Loucy (cell line): ENCODE results near the gene NOD1.

Experiments used
- H2AFZ ChIP-seq: fragments of 200-600 bp; sonication (generic); 2 replicates; pipeline ENCODE4 v1.6.0; 2016; ENCODE audit warnings: antibody characterized with exemption, mild to moderate bottlenecking, low read length, moderate library complexity
- H3F3A ChIP-seq: fragments of 200-600 bp; 2 replicates; pipeline ENCODE4 v1.6.0; 2016; ENCODE audit warnings: antibody characterized with exemption, low read depth, mild to moderate bottlenecking
- H3K27me3 ChIP-seq: fragments of 200-600 bp; sonication (generic); 2 replicates; pipeline ENCODE4 v1.6.1; 2014; ENCODE audit warnings: low read length, mild to moderate bottlenecking; ENCODE audit not compliant: insufficient read depth, poor library complexity, severe bottlenecking
- H3K36me3 ChIP-seq: fragments of 200-600 bp; sonication (generic); 2 replicates; pipeline ENCODE4 v1.6.1; 2016; ENCODE audit warnings: low read length; ENCODE audit not compliant: insufficient read depth
- H3K4me1 ChIP-seq: fragments of 200-600 bp; sonication (generic); 2 replicates; pipeline ENCODE4 v1.5.1; 2014; ENCODE audit warnings: low read length, mild to moderate bottlenecking; ENCODE audit not compliant: insufficient read depth, poor library complexity, severe bottlenecking
- H3K4me2 ChIP-seq: fragments of 200-600 bp; sonication (generic); 2 replicates; pipeline ENCODE4 v1.6.0; 2014; ENCODE audit warnings: antibody characterized with exemption, low read length, low read depth, mild to moderate bottlenecking; ENCODE audit not compliant: poor library complexity, severe bottlenecking
- H3K4me3 ChIP-seq: fragments of 200-600 bp; sonication (generic); 2 replicates; pipeline ENCODE4 v1.5.1; 2014; ENCODE audit warnings: low read length, mild to moderate bottlenecking, mixed read lengths; ENCODE audit not compliant: poor library complexity, severe bottlenecking
- H3K79me2 ChIP-seq: fragments of 200-600 bp; sonication (generic); 2 replicates; pipeline ENCODE4 v1.6.1; 2014; ENCODE audit warnings: low read length; ENCODE audit not compliant: insufficient read depth
- H3K9ac ChIP-seq: fragments of 200-600 bp; sonication (generic); 2 replicates; pipeline ENCODE4 v1.6.0; 2014; ENCODE audit warnings: mild to moderate bottlenecking, low read depth, low read length, moderate library complexity; ENCODE audit not compliant: poor library complexity, severe bottlenecking
- H3K9me2 ChIP-seq: fragments of 200-600 bp; sonication (generic); replicated peaks from 2 replicates; pipeline ENCODE4 v1.6.1; 2016; ENCODE audit warnings: low read depth, low read length, mixed read lengths
- H3K9me3 ChIP-seq: fragments of 200-600 bp; sonication (generic); 2 replicates; pipeline ENCODE4 v1.6.1; 2014; ENCODE audit warnings: mild to moderate bottlenecking, antibody characterized with exemption, low read length, low read depth; ENCODE audit not compliant: insufficient read depth
- H4K20me1 ChIP-seq: fragments of 200-600 bp; sonication (generic); 2 replicates; pipeline ENCODE4 v1.6.0; 2014; ENCODE audit warnings: antibody characterized with exemption, low read length, mild to moderate bottlenecking; ENCODE audit not compliant: insufficient read depth, poor library complexity, severe bottlenecking
- EZH2phosphoT487 ChIP-seq: fragments of 200-600 bp; IDR thresholded peaks from 2 replicates; pipeline ENCODE4 v1.6.1; 2018; ENCODE audit warnings: antibody characterized with exemption, mild to moderate bottlenecking, moderate library complexity, borderline replicate concordance
- TF ChIP-seq, protein P1 (sequence below): fragments of 200-600 bp; sonication (generic); conservative IDR thresholded peaks from 2 replicates; pipeline ENCODE4 v1.5.1; 2014; ENCODE audit warnings: mild to moderate bottlenecking, antibody characterized with exemption, low read length

The NOD1 gene

DNA sequence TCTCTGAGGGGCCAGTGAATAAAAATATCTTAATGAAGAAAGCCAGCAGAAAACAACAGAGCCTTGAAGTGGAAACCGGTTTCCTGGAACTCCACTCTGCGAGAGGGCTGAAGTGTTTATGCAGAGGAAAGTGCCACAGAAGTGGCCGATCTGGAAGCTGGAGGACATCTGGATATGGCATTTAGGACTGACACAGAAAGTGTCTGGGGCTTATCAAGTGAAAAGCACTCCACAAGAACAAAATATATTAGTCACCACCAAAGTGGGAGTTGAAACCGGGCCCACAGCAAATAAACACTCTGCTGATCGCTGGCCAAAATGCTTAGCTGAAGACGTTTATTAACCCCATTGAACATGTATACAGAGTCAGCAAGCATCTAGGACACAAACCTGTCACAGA is 7.8 kb downstream of the NOD1 start:
- no peaks in the 10 kb centered on the region for H3K9me3 ChIP-seq
- H3K4me2 ChIP-seq = no peak overlapping the region
- peaks cover 61% of the 10 kb centered on the region for H3K4me1 ChIP-seq
- H4K20me1 ChIP-seq = no peaks in the 10 kb centered on the region
- H2AFZ ChIP-seq = no peak overlapping the region
- H3K9me2 ChIP-seq = no peaks in the 10 kb centered on the region
- TF ChIP-seq, protein P1, sequence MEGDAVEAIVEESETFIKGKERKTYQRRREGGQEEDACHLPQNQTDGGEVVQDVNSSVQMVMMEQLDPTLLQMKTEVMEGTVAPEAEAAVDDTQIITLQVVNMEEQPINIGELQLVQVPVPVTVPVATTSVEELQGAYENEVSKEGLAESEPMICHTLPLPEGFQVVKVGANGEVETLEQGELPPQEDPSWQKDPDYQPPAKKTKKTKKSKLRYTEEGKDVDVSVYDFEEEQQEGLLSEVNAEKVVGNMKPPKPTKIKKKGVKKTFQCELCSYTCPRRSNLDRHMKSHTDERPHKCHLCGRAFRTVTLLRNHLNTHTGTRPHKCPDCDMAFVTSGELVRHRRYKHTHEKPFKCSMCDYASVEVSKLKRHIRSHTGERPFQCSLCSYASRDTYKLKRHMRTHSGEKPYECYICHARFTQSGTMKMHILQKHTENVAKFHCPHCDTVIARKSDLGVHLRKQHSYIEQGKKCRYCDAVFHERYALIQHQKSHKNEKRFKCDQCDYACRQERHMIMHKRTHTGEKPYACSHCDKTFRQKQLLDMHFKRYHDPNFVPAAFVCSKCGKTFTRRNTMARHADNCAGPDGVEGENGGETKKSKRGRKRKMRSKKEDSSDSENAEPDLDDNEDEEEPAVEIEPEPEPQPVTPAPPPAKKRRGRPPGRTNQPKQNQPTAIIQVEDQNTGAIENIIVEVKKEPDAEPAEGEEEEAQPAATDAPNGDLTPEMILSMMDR = no peak
- no peak for TF ChIP-seq EZH2phosphoT487
- H3K79me2 ChIP-seq = peaks cover 21% of the 10 kb centered on the region
- no peak overlapping the region for H3K9ac ChIP-seq
- H3K27me3 ChIP-seq = no peaks in the 10 kb centered on the region
- no peak overlapping the region for H3K4me3 ChIP-seq
- no peaks in the 10 kb centered on the region for H3K36me3 ChIP-seq
- no peaks in the 10 kb centered on the region for H3F3A ChIP-seq

DNA sequence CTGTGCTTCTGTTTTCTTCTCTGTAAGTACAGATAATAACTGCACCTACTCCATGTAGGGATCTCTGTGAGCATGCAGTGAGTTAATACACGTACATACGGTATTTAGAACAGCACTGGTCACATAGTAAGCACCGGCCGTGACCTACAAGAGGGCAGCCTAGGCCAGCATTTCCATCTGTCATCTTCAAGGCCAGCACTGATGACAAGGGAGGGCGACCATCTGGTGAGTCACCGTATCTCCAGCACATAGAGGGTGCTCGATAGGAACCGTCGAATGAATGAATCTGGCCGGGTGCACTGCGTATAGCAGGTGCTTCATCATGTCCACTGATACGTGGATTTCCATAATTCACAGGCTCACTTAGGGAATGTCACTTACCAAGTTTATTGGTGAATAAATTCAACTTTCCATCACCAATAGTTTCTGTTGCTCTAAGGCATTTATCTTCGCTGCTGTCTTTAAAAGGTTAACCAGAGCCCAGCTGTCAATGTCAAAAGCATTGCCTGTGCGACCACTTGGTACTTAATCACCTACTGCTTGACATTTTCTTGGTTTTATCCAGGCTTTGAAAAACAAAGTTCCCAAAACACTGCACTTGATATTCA is 8.3 kb downstream of the NOD1 start:
- TF ChIP-seq, protein P1 = no peak
- no peak for TF ChIP-seq EZH2phosphoT487
- Histone ChIP-seq H3K9ac (no peak overlapping the region), H3K4me3 (no peak overlapping the region), H3K4me2 (no peak overlapping the region), H3K9me2 (no peaks in the 10 kb centered on the region), H3K27me3 (no peaks in the 10 kb centered on the region), H3F3A (no peaks in the 10 kb centered on the region), H4K20me1 (no peaks in the 10 kb centered on the region), H3K4me1 (peaks cover 61% of the 10 kb centered on the region), H3K79me2 (peaks cover 21% of the 10 kb centered on the region), H2AFZ (no peak overlapping the region), H3K9me3 (no peaks in the 10 kb centered on the region), H3K36me3 (no peaks in the 10 kb centered on the region)

DNA sequence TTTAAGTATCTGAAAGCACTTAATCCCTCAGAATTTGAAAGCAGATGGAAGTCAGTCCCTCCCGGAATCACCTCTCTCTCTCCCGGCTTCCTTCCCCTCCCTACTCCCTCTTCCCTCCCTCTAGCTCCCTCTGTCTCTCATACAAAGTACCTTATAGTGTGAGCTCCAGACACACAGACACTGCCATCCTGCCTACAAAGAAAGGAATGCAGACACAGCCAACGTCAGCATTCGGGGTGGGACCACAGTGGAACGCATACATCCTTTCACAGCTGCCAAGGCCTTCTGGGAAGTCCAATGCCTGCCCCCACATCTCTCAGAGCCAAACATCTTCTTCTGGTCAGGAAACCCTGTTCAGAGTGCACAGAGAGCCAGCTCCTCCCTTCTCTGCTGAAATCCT is 9.3 kb downstream of the NOD1 start:
- H3K4me1 ChIP-seq = peaks cover 62% of the 10 kb centered on the region
- H3K4me2 ChIP-seq = no peak overlapping the region
- no peaks in the 10 kb centered on the region for H3K9me3 ChIP-seq
- no peaks in the 10 kb centered on the region for H3F3A ChIP-seq
- peaks cover 27% of the 10 kb centered on the region for H3K79me2 ChIP-seq
- no peak overlapping the region for H3K9ac ChIP-seq
- H3K27me3 ChIP-seq = no peaks in the 10 kb centered on the region
- TF ChIP-seq EZH2phosphoT487 = no peak
- TF ChIP-seq, protein P1 = peak; percentile 16; the same call in 1 of the 2 replicates
- no peaks in the 10 kb centered on the region for H3K36me3 ChIP-seq
- H3K4me3 ChIP-seq = no peak overlapping the region
- H4K20me1 ChIP-seq = no peaks in the 10 kb centered on the region
- H2AFZ ChIP-seq = no peak overlapping the region
- H3K9me2 ChIP-seq = no peaks in the 10 kb centered on the region
